Effector memory CD8-positive, alpha-beta T cell (primary cell): ENCODE results near the gene PAX7.
"Not testable (repeated sequence)": the region's sequence is repeated elsewhere in the genome, so short reads cannot be mapped to it uniquely, and the experiment has no call there.

ENCODE experiments used
- ATAC-seq: fragments of 150-1000 bp; cut with Tn5 transposase; replicated peaks from 2 replicates; pipeline ENCODE4 v1.10.0; 2021; ENCODE audit warnings: mild to moderate bottlenecking, moderate library complexity
- DNase-seq, 3 experiments: peaks; one replicate each; pipeline ENCODE4 v3.0.0; 2021
- H3K27ac Mint-ChIP-seq, 2 donors: one replicate each; pipeline ENCODE4 v1.8.0; 2022; ENCODE audit warnings: mild to moderate bottlenecking in 2 of 2, mixed read lengths in 2 of 2, moderate library complexity in 2 of 2
- H3K27me3 Mint-ChIP-seq, 2 donors: one replicate each; pipeline ENCODE4 v1.8.0; 2022; ENCODE audit warnings: mixed read lengths in 2 of 2
- H3K36me3 Mint-ChIP-seq: one replicate; pipeline ENCODE4 v1.8.0; 2022; ENCODE audit warnings: mild to moderate bottlenecking, moderate library complexity, mixed read lengths; ENCODE audit not compliant: insufficient read depth
- H3K4me1 Mint-ChIP-seq, 2 donors: one replicate each; pipeline ENCODE4 v1.8.0; 2022; ENCODE audit warnings: low read depth in 2 of 2, mixed read lengths in 2 of 2
- H3K4me3 Mint-ChIP-seq, 2 donors: one replicate each; pipeline ENCODE4 v1.8.0; 2022; ENCODE audit warnings: mild to moderate bottlenecking in 2 of 2, mixed read lengths in 2 of 2, moderate library complexity in 2 of 2
- H3K9me3 Mint-ChIP-seq, 2 donors: one replicate each; pipeline ENCODE4 v1.8.0; 2022; ENCODE audit warnings: mixed read lengths in 2 of 2

Gene PAX7

DNA sequence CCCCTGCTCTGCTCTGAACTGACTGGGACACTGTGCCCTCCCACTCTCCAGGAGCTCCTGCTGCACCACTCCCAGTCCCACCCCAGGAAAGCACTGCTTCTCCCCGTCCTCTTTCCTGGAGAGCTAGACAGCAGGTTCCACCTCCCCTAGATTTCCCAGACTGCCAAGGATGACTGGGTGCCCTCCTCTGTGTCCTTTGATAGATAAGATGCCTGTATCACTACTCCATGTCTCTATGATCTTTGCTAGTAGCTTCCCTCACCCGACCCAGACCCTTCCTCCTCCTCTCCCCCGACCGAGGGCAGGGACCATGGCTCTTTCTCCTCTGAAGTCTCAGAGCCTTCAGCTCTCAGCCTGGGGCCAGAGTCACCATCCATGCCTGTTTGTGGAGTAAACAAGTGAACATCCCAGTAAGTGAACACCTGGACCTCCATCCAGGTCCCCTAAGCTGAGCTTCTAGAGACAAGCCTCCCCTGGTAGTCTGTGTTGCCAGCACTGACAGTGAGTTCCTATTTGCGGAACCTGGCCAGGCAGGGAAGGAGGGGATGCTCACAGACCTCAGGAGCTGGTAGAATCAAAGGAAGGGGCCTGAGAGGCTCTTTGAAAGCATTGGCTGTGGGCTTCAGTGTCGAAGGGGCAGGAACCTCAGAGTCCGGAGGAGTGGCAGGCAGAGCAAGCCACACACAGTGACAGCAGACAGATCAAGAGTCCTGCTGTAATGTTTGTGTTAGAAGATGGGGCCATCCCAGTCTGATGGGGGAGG lies 104.0 kb downstream of the PAX7 start:
- Mint-ChIP-seq H3K27ac (no peak overlapping the region), H3K9me3 (no peaks in the 10 kb centered on the region), H3K27me3 (peaks cover 50 to 78% of the 10 kb centered on the region in 2 donors), H3K4me3 (no peak overlapping the region), H3K4me1 (no peaks in the 10 kb centered on the region), H3K36me3 (no peaks in the 10 kb centered on the region)
- DNase-seq (no peak), ATAC-seq (no peak)

DNA sequence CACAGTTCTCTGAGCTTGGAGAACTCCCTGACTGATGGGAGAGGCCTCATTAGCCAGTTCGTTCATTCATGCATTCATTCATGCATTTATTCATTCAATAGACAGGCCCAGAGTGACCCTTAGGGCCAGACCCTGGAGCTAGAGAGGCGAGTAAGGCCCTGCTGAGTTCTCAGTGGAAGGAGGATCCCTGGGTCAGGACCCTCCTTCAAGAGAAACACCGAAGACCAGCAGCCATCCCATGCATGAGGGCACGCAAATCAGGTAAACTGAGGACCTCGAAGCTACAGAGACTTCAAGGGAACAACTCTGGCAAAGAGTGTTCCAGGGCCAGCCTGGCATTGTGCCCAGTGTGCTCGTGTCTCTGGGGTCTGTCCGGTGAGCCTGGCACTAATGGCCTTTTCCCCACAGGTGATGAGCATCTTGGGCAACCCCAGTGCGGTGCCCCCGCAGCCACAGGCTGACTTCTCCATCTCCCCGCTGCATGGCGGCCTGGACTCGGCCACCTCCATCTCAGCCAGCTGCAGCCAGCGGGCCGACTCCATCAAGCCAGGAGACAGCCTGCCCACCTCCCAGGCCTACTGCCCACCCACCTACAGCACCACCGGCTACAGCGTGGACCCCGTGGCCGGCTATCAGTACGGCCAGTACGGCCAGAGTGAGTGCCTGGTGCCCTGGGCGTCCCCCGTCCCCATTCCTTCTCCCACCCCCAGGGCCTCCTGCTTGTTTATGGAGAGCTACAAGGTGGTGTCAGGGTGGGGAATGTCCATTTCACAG lies 104.8 kb downstream of the PAX7 start:
- H3K4me1 Mint-ChIP-seq: no peaks in the 10 kb centered on the region
- no peak overlapping the region for H3K4me3 Mint-ChIP-seq
- H3K9me3 Mint-ChIP-seq: no peaks in the 10 kb centered on the region
- H3K27ac Mint-ChIP-seq: no peak overlapping the region
- no peaks in the 10 kb centered on the region for H3K36me3 Mint-ChIP-seq
- ATAC-seq: no peak
- DNase-seq: no peak
- H3K27me3 Mint-ChIP-seq: peaks cover 53 to 78% of the 10 kb centered on the region in 2 donors

- ATAC-seq (no peak), DNase-seq (no peak)
- no peaks in the 10 kb centered on the region for H3K4me1 Mint-ChIP-seq
- H3K36me3 Mint-ChIP-seq: no peaks in the 10 kb centered on the region
- no peak overlapping the region for H3K4me3 Mint-ChIP-seq
- peaks cover 56 to 77% of the 10 kb centered on the region in 2 donors for H3K27me3 Mint-ChIP-seq
- H3K27ac Mint-ChIP-seq: no peak overlapping the region
- no peaks in the 10 kb centered on the region for H3K9me3 Mint-ChIP-seq
Observed at GRCh38 chr1:18736958-18737357, 106.3 kb downstream of the PAX7 start.

DNA sequence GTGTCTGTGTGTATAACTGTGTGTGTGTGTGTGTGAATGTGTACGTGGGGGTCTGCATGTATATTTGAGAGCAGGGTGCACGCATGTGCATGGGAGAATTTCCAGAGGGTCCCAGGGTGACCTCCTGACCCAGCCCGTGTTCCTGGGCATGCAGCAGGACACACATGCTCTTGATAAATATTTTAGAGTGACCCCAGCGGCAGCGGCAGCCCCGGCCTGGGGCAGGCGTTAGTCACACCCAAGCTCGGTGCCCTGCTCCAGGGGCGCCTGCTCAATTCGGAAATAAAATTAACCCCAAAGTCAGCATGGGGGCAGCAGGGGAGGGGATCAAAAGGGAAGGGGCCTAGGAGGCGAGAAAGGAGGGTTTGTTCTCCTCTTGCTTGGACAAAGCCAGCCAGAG lies 107.5 kb downstream of the PAX7 start:
- Mint-ChIP-seq H3K27me3 (peaks cover 44 to 71% of the 10 kb centered on the region in 2 donors), H3K9me3 (no peaks in the 10 kb centered on the region), H3K27ac (no peak overlapping the region), H3K36me3 (no peaks in the 10 kb centered on the region), H3K4me3 (no peak overlapping the region), H3K4me1 (no peaks in the 10 kb centered on the region)
- ATAC-seq (no peak), DNase-seq (no peak)

DNA sequence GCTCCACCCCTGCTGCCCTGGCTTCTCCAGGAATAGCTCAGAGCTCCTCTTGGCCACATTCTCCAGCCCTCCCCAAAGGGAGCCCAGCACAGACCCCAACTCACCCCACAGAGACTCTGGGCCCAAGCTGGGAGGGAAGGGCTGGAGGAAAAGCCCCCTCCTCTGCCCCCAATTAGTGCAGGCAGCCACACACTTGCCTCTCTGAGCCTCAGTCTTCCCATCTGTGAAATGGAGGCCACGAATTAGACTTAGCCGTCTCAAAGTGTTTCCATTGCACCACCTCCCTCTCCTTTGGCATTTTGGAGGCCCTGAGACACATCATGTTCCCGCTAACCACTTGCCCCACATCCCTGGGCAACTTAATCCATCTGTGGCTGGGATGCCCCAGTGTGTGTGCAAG lies 108.0 kb downstream of the PAX7 start:
- ATAC-seq (no peak), DNase-seq (no peak)
- no peaks in the 10 kb centered on the region for H3K36me3 Mint-ChIP-seq
- no peak overlapping the region for H3K27ac Mint-ChIP-seq
- no peaks in the 10 kb centered on the region for H3K4me1 Mint-ChIP-seq
- H3K27me3 Mint-ChIP-seq: peaks cover 39 to 71% of the 10 kb centered on the region in 2 donors
- H3K4me3 Mint-ChIP-seq: no peak overlapping the region
- H3K9me3 Mint-ChIP-seq: no peaks in the 10 kb centered on the region

DNA sequence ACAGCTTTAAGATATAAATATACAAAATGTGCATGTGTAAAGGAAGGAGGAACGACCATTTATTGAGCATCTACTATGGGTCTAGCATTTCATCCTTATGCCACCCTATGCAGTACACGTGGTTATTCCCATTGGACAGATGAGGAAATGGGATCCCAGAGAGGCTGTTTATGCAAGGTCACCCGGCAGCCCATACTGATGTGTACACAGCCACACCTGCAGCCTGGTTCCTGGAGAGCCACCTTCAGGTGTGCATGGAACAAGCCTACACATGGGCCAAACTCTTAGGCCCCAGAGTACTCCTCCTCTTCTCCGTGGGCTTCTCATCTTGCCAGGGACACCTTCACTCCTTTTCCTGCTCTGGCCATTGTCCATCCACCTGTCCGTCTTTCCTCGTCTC lies 108.8 kb downstream of the PAX7 start:
- ATAC-seq (no peak), DNase-seq (no peak)
- H3K27me3 Mint-ChIP-seq: peaks cover 36 to 71% of the 10 kb centered on the region in 2 donors
- no peaks in the 10 kb centered on the region for H3K9me3 Mint-ChIP-seq
- no peaks in the 10 kb centered on the region for H3K36me3 Mint-ChIP-seq
- no peak overlapping the region for H3K4me3 Mint-ChIP-seq
- no peaks in the 10 kb centered on the region for H3K4me1 Mint-ChIP-seq
- no peak overlapping the region for H3K27ac Mint-ChIP-seq

DNA sequence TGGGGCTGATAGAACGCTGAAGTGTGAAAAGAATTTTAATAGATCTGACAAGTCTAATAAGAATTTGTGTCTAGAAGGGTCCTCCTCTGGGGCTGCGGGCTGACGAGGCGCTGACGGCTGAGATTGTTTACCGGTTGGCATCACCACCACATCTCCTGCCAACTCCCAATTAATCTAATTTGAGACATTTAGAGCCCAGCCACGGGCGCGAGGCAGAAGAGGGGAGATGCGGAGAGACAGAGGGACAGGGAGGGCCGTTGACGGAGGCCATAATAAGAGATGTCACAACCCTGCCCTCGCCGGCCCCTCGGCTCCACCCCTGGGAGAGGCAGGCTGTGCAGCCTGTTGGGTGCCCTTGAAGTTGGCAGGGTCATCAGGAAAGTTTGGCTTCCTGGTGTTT lies 109.3 kb downstream of the PAX7 start:
- no peak for DNase-seq
- H3K27me3 Mint-ChIP-seq: peaks cover 31 to 71% of the 10 kb centered on the region in 2 donors
- no peaks in the 10 kb centered on the region for H3K4me1 Mint-ChIP-seq
- H3K36me3 Mint-ChIP-seq: no peaks in the 10 kb centered on the region
- ATAC-seq: no peak
- no peak overlapping the region for H3K27ac Mint-ChIP-seq
- H3K9me3 Mint-ChIP-seq: no peaks in the 10 kb centered on the region
- H3K4me3 Mint-ChIP-seq: no peak overlapping the region

- no peak for ATAC-seq
Observed at GRCh38 chr1:18740617-18741016, 110.0 kb downstream of the PAX7 start.

GRCh38 chr1:18743233-18743632 lies 112.6 kb downstream of the PAX7 start:
- no peak for ATAC-seq

More at GRCh38 chr1:18740617-18741016, 110.0 kb downstream of the PAX7 start:
- no peaks in the 10 kb centered on the region for H3K36me3 Mint-ChIP-seq
- H3K27me3 Mint-ChIP-seq: peaks cover 29 to 66% of the 10 kb centered on the region in 2 donors
- no peak for DNase-seq
- H3K4me1 Mint-ChIP-seq: no peaks in the 10 kb centered on the region
- H3K4me3 Mint-ChIP-seq: no peak overlapping the region
- H3K27ac Mint-ChIP-seq: no peak overlapping the region
- H3K9me3 Mint-ChIP-seq: no peaks in the 10 kb centered on the region

DNA sequence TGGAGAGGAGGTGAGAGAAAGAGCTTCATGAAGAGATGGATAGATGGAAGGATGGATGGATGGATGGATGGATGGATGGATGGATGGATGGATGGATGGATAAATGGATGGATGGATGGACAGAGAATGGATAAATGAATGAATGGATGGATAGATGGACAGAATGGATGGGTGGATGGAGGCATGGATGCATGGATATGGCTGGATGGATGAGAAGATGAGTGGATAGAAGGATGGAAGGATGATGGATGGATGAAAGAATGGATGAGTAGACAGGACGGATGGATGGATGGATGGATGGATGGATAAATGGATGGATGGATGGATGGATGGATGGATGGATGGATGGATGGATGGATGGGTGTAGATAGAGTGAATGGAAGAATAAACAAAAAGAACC lies 113.7 kb downstream of the PAX7 start:
- not testable (repeated sequence) for DNase-seq, H3K4me3 Mint-ChIP-seq, H3K9me3 Mint-ChIP-seq, H3K27ac Mint-ChIP-seq, H3K36me3 Mint-ChIP-seq, ATAC-seq, H3K4me1 Mint-ChIP-seq
- H3K27me3 Mint-ChIP-seq: peaks cover 20 to 78% of the 10 kb centered on the region in 2 donors

More at GRCh38 chr1:18743233-18743632, 112.6 kb downstream of the PAX7 start:
- no peak for DNase-seq
- H3K4me1 Mint-ChIP-seq: no peaks in the 10 kb centered on the region
- no peaks in the 10 kb centered on the region for H3K9me3 Mint-ChIP-seq
- H3K27ac Mint-ChIP-seq: no peak overlapping the region
- H3K4me3 Mint-ChIP-seq: no peak overlapping the region
- H3K36me3 Mint-ChIP-seq: no peaks in the 10 kb centered on the region
- H3K27me3 Mint-ChIP-seq: peaks cover 24 to 78% of the 10 kb centered on the region in 2 donors

- no peaks in the 10 kb centered on the region for H3K36me3 Mint-ChIP-seq
- no peak for DNase-seq
- no peak overlapping the region for H3K4me3 Mint-ChIP-seq
- H3K4me1 Mint-ChIP-seq: no peaks in the 10 kb centered on the region
- ATAC-seq: no peak
- H3K9me3 Mint-ChIP-seq: no peaks in the 10 kb centered on the region
- peaks cover 25 to 81% of the 10 kb centered on the region in 2 donors for H3K27me3 Mint-ChIP-seq
- H3K27ac Mint-ChIP-seq: no peak overlapping the region
Observed at GRCh38 chr1:18746981-18747380, 116.3 kb downstream of the PAX7 start.

DNA sequence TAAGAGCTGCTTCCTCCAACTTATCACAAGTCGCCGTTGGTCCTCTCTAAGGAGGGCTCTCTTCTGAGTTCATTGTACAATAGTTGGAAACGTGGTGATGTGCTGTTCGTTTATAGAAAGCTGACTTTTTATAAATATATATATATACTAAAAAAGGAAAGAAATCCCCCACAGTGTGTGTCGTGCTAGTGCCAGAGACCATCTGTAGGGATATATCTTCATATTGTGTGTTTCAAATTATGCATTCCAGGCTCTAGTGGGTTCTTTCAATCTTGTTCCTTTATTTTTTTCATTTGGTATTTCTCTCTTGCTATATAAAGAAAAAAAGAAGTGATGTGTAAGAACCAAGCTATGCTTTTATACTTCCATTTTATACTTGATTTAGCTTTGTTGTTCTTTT lies 117.0 kb downstream of the PAX7 start:
- Mint-ChIP-seq H3K4me3 (no peak overlapping the region), H3K9me3 (no peaks in the 10 kb centered on the region), H3K36me3 (no peaks in the 10 kb centered on the region), H3K27me3 (peaks cover 25 to 79% of the 10 kb centered on the region in 2 donors), H3K4me1 (no peaks in the 10 kb centered on the region), H3K27ac (no peak overlapping the region)
- no peak for DNase-seq
- no peak for ATAC-seq

DNA sequence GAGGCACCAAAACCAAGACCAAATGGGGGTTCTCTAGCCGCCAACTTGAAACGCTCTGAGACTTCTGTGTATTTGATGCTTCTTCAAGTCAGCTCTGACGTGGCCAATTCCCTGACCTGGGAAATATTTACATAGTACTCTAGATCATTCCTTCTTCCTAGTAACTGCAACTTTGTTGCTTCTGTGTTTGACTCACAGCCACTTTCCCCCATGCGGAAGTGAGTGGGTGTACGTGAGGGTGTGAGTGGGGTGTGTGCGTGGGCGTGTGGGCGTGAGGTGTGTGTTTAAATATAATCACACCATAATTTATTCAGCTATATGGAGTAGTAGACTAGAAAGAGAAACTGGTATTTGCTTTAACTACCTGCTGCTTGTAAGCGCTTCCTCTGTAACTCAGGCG lies 117.8 kb downstream of the PAX7 start:
- H3K4me3 Mint-ChIP-seq: no peak overlapping the region
- no peaks in the 10 kb centered on the region for H3K36me3 Mint-ChIP-seq
- H3K9me3 Mint-ChIP-seq: no peaks in the 10 kb centered on the region
- ATAC-seq (no peak), DNase-seq (no peak)
- no peaks in the 10 kb centered on the region for H3K4me1 Mint-ChIP-seq
- no peak overlapping the region for H3K27ac Mint-ChIP-seq
- H3K27me3 Mint-ChIP-seq: peaks cover 27 to 75% of the 10 kb centered on the region in 2 donors

- H3K9me3 Mint-ChIP-seq: no peaks in the 10 kb centered on the region
- no peak for DNase-seq
- no peaks in the 10 kb centered on the region for H3K36me3 Mint-ChIP-seq
- peaks cover 37 to 75% of the 10 kb centered on the region in 2 donors for H3K27me3 Mint-ChIP-seq
- no peak for ATAC-seq
- no peaks in the 10 kb centered on the region for H3K4me1 Mint-ChIP-seq
- H3K4me3 Mint-ChIP-seq: no peak overlapping the region
- H3K27ac Mint-ChIP-seq: no peak overlapping the region
Observed at GRCh38 chr1:18749569-18749968, 118.9 kb downstream of the PAX7 start.
